ENCODE measurements around the gene NDOR1. TPM values are rescaled to one million over a fixed set of nuclear protein-coding genes. Genes with fewer than 3 reads are reported as not detected.

The NDOR1 gene
- total RNA-seq, 4 donors from 2014 or later: 5.6 to 6.6 (median 6.1) TPM

DNA sequence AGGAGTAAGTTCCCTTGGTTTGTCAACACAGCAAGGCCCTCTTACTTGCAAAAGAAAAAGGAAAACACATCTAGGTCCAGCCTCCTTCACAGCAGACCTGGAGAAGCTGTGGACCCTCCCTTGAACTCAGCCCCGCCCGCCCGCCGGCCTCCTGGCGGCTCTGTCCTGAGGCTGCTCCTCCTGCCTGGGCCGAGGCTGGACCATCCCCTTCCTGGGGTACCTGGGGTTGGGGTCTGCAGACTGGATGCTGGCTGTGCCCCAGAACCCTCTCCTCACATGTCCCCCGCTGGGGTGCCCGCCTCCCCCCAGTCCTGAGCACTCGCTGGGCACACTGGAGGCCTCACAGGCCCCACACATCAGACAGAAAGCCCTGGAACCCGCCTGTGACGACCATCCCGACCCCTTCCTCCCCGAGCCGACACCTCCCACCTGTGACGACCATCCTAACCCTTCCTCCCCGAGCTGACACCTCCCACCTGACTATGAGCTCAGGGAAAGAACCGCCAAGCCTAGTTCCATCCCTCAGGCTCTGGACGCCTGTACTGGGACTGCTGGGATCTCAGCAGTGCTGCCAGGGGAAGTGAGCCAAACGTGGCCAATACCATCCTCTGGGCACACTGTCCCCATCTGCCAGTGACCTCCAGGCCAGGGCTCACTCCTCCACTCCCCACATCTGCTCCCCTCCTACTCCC is 26.4 kb upstream of the NDOR1 start:
- TF ChIP-seq, protein P1, sequence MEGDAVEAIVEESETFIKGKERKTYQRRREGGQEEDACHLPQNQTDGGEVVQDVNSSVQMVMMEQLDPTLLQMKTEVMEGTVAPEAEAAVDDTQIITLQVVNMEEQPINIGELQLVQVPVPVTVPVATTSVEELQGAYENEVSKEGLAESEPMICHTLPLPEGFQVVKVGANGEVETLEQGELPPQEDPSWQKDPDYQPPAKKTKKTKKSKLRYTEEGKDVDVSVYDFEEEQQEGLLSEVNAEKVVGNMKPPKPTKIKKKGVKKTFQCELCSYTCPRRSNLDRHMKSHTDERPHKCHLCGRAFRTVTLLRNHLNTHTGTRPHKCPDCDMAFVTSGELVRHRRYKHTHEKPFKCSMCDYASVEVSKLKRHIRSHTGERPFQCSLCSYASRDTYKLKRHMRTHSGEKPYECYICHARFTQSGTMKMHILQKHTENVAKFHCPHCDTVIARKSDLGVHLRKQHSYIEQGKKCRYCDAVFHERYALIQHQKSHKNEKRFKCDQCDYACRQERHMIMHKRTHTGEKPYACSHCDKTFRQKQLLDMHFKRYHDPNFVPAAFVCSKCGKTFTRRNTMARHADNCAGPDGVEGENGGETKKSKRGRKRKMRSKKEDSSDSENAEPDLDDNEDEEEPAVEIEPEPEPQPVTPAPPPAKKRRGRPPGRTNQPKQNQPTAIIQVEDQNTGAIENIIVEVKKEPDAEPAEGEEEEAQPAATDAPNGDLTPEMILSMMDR (IDR thresholded peaks at IDR 0.05): no peak
- DNase-seq (ENCODE audit: low spot score): no peak
- ATAC-seq (ENCODE audit: low FRiP score): no peak

DNA sequence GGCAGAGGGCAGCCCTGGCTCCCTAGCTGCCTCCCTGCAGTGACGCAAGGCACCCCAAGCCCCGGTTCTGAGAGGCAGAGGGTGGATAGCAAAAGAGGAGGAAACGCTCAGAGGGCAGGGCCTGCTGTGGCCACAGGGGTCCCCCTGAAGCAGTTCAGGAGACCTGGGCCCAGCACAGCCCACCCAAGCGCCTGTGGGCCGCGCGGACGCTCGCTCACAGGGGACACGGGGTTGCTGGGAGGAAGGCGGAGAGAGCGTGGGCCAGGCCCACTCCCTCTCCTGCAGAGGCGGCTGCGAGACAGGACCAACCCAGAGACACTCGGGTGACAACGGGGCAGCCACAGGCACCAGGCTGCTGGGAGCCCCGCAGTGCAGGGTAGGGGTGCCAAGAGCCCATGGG is 25.7 kb upstream of the NDOR1 start:
- TF ChIP-seq, protein P1 (IDR thresholded peaks at IDR 0.05): no peak
- ATAC-seq (ENCODE audit: low FRiP score) (no peak), DNase-seq (ENCODE audit: low spot score) (no peak)

DNA sequence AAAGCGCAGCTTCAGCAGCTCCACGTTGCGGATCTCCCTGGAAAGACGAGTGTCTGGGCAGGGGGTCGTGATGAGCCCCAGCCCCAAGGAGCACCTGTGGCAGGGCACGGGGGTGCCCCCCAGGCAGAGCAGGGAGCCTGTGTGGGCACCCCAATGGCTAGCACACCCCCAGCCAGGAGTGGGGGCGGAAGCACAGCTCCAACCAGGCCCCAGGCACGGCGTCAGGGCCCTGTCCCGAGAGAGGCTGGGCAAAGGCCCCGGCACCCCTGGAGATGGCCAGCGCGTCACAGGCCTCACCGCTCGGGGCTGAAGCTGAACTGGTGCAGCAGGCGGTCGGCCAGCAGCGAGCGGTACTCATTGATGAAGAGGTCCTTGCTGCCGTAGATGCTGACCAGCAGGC is 25.0 kb upstream of the NDOR1 start:
- no peak for ATAC-seq (ENCODE audit: low FRiP score)
- TF ChIP-seq, protein P1 (IDR thresholded peaks at IDR 0.05): no peak

DNA sequence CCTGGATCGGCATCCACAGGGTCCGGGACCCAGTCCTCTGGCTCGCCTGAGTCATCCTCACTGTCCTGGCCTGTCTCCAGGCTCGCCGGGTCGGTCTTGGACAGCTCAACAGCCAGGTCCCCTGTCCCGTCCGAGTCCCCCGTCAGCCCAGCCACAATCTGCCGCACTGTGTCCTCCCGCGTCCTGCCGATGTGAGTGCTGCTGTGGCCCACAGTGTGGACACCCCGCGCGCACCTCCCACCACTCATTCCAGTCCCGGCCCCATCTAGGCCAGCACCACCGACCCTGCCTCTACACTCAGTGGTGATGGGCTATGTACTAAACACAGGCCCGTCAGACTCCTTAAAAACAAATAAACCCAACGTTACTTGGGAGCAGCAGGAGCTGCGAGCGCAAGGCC is 23.8 kb upstream of the NDOR1 start:
- TF ChIP-seq, protein P1 (IDR thresholded peaks at IDR 0.05): no peak
- ATAC-seq (ENCODE audit: low FRiP score): no peak
- no peak for DNase-seq (ENCODE audit: low spot score)

More for the DNA sequence above, 25.0 kb upstream of the NDOR1 start:
- DNase-seq (ENCODE audit: low spot score): no peak

DNA sequence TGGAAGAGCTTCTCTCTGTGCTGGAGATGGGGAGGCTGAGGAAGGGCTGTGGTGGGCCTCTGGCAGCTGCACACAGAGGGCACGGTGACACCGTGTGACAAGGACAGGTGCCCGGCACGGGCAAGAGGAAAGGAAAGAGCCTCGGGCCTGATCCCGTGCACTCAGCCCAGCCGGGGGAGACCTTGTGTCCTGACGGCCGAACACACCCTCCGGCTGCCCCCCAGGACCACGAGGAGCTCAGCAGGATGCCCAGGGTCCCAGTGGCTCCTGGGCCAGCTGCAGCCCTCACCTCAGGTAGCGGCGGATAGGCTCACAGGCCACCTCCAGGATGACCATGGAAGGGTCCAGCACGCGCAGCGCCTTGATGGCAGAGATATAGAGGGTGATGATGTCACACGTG is 22.7 kb upstream of the NDOR1 start:
- ATAC-seq (ENCODE audit: low FRiP score) (no peak), DNase-seq (ENCODE audit: low spot score) (no peak)
- TF ChIP-seq, protein P1 (IDR thresholded peaks at IDR 0.05): no peak

DNA sequence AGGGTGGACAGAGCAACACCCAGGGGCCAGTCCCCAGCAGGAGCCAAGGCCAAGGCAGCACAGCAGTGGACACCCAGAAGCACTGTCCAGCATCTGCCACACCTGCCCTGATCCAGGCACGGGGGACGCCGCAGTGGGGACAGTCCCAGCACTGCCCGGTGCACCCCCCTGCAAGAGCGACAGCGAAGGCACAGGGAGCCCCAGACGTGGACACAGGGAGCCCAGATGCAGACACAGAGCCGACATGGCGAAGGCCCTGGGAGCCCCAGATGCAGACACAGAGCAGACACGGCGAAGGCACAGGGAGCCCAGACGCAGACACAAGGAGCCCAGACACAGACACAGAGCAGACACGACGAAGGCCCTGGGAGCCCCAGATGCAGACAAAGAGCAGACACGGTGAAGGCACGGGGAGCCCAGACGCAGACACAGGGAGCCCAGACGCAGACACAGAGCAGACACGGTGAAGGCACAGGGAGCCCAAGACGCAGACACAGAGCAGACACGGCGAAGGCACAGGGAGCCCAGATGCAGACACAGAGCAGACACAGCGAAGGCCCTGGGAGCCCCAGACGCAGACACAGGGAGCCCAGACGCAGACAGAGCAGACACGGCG is 21.4 kb upstream of the NDOR1 start:
- TF ChIP-seq, protein P1 (IDR thresholded peaks at IDR 0.05): no peak
- DNase-seq (ENCODE audit: low spot score) (no peak), ATAC-seq (ENCODE audit: low FRiP score) (no peak)
